ENCODE measurements around the gene ARMC10. TPM values are rescaled to one million over a fixed set of nuclear protein-coding genes. Genes with fewer than 3 reads are reported as not detected.
"Not testable (repeated sequence)": the region's sequence is repeated elsewhere in the genome, so short reads cannot be mapped to it uniquely, and the experiment has no call there.

The ARMC10 gene
- total RNA-seq, 1 donor from 2014 or later: 49.4 TPM

GRCh38 chr7:103124429-103124979 is 49.6 kb downstream of the ARMC10 start:
- no peak for DNase-seq

DNA sequence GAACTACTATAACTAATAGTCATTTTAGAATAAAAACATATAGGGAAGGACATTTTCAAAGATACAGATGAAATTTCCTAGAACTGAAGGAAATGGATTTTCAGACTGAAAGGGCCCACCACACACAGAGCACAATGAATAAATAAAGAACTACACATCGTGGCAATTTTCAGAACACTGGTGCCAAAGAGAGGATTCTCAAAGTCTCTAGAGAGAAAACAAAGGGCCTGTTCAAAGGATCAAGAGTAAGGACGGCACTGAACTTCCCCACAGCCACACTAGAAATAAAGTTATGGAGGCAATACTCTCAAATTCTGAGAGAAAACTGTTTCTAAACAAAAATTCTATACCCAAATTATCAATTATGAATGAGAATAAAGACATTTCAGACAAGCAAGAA is 52.1 kb downstream of the ARMC10 start:
- DNase-seq: no peak

- DNase-seq: no peak
These were observed 55.0 kb downstream of the ARMC10 start for GRCh38 chr7:103129702-103130549.

GRCh38 chr7:103130901-103131624 is 56.1 kb downstream of the ARMC10 start:
- DNase-seq: no peak

DNA sequence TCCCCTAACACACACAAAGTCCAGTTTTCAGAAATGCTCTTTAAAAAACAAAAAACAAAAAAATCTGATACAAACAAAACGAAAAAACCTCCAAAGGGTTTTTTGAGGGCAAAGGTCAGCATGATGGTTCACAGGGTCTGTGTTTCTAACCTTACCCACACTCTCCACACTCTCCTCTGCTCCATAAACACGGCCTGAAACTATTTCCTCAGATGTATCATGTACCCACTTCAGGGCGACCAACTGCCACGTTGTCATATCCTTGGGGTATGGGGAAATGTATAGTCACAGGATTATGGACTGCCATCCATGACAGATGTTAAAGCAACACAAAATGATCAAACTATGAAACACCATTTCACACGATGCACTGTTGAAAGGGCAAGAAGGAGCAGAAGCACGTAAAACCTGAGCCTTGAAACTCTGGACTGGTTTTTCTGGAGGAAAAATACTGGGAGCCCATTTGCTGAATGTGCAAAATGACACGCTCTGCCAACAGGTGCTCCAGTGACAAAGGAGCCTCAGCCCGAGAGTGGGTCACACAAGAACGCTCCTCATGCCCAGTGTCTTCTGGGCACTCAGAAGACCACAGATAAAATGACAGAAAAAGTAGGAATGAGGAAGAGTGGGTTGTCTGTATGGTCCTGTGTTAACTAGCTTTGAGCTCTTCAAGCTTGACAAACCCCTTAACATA is 58.2 kb downstream of the ARMC10 start:
- DNase-seq: no peak

- no peak for DNase-seq
These were observed 60.1 kb downstream of the ARMC10 start for GRCh38 chr7:103134836-103135554.

DNA sequence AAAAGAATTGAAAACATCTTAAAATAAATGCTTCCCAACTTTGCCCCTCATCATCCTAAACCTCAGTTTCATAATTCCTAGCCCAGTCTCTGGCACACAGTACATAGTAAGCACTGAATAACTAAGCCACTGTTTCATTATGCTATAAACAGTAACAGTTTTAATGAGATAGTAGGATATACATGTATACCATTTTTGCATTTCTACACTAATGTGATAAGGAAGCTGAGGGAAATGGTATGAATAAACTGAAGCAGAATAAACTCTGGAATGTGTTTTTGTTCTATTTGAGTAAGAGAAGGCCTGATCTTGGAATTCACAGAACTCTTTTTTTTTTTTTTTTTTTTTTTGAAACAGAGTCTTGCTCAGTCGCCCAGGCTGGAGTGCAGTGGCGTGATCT is 65.1 kb downstream of the ARMC10 start:
- DNase-seq: no peak

- no peak for DNase-seq
These were observed 65.7 kb downstream of the ARMC10 start for GRCh38 chr7:103140685-103141084.

- no peak for DNase-seq
These were observed 66.9 kb downstream of the ARMC10 start for GRCh38 chr7:103141753-103142404.

GRCh38 chr7:103142494-103142893 is 67.6 kb downstream of the ARMC10 start:
- no peak for DNase-seq

DNA sequence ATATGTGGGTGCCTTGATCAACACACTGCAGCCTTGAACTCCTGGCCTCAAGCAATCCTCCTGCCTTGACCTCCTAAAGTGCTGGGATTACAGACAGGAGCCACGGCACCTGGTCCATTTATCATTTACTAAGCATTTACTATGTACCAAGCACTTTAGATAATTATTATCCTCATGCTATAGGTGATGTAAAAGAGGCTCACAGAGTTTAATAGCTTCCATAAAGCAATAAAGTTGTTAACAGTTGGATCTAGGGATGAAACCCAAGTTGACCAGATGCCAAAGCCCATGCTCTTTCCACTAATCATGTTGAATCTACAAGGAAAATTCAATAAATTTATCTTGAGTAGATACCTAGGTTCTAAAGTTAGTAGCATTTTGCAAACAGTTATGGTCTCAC is 68.9 kb downstream of the ARMC10 start:
- no peak for DNase-seq

GRCh38 chr7:103144754-103145153 is 69.8 kb downstream of the ARMC10 start:
- DNase-seq: not testable (repeated sequence)

GRCh38 chr7:103148131-103148993 is 73.4 kb downstream of the ARMC10 start:
- DNase-seq: no peak

Other genes starting within 250 kb of the ARMC10 start
- gene LRRC17, start 162.1 kb upstream of the ARMC10 start, total RNA-seq: 27.0 TPM
- gene FBXL13, start 344 bp upstream of the ARMC10 start, total RNA-seq: 5.0 TPM
- 20.9 TPM for gene NAPEPLD, start 74.0 kb downstream of the ARMC10 start, total RNA-seq
- gene PMPCB, start 222.3 kb downstream of the ARMC10 start, total RNA-seq: 61.9 TPM

Data from occipital lobe (tissue), 2 donors.